GM21619 (cell line): Measurements from ENCODE around the gene UIMC1.
"Not testable (repeated sequence)": the region's sequence is repeated elsewhere in the genome, so short reads cannot be mapped to it uniquely, and the experiment has no call there.

Experiments
- ATAC-seq: cut with Tn5 transposase; IDR thresholded peaks from one replicate; pipeline ENCODE4 v1.9.1; 2021; ENCODE audit not compliant: unreplicated experiment

UIMC1 gene

DNA sequence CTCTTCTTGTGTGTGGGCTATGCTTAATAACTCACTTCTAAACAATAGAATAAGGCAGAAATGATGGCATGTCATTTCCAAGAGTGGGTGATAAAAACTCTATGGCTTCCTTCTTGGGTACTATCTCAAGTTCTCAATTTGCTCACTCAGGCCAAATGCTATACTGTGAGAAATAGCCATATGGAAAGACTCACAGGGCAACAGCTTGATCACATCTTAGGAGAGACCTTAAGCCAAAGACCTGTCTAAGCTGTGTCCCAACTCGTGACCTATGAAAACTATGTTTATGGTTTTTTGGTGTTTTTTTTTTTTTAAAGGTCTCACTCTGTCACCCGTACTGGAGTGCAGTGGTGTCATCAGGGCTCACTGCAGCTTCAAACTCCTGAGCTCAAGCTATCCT, 2.1 kb upstream of the UIMC1 start:
- no peak for ATAC-seq

DNA sequence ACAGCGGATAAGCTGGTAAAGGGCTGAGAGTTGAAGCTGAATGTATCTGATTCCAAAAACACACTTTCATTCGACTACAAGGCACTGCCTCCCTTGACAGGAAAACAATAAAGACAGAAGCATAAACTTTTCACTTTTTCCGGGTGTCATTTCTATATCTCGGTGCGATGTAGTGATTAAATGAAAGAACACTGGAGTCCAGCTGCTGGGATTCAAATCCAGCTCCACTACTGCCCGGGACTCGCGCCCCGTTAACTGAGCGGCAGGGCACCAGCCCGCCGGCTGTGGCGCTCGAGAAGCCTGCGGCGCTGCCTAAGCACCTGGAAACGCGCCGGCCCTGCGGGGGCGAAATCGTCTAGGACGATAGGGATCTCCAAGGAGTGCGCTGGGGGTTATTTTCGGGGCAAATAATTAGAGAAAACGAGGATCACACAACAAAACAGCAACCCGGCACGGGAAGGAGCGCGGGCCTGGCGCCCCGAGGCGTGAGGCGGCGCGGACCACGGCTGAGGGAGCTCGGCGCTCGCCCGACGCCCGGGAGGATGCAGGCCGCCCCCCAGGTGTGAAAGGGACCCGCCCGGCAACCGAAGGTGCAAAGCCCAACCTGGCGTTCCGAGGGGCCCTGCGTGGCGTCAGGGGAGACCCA, 837 bp downstream of the UIMC1 start:
- ATAC-seq, result peak; percentile 29

DNA sequence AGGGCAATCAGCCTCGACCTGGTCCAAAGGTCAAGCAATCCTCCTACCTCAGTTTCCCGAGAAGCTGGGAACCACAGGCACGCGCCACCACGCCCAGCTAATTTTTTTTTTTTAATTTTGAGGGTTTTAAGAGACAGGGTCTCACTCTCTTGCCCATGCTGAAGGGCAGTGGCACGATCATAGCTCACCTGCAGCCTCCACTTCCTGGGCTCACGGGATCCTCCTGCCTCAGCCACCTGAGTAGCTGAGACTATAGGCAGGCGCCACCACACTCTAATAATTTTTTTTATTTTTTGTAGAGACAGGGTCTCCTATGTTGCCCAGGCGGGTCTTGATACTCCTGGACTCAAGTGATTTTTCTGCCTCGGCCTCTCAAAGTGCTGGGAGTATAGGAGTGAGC, 1.6 kb downstream of the UIMC1 start:
- ATAC-seq, result no peak

- ATAC-seq, result no peak
Observed at GRCh38 chr5:177003649-177004048, 2.9 kb downstream of the UIMC1 start.

DNA sequence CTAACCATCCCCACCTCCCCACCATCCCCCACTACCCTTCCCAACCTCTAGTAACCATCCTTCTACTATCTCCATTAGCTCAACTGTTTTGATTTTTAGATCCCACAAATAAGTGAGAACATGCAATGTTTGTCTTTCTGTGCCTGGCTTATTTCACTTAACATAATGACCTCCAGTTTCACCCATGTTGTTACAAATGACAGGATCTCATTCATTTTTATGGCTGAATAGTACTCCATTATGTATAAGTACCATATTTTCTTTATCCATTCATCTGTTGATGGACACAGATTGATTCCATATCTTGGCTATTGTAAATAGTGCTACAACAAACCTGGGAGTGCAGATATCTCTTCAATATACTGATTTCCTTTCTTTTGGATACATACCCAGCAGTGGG, 7.1 kb downstream of the UIMC1 start:
- not testable (repeated sequence) for ATAC-seq

DNA sequence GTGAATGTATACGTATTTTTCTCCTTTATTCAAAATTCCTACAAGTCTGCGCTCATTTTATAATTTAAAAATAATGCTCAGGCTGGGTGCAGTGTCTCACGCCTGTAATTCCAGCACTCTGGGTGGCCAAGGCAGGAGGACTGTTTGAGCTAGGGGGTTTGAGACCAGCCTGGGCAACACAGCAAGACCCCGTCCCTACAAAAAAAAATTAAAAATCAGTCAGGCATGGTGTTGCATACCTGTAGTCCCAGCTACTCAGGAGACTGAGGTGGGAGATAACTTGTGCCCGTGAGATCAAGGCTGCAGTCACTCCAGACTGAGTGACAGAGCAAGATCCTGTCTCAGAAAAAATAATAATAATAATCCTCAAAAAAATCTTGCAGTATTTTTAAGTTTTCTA, 7.8 kb downstream of the UIMC1 start:
- ATAC-seq, result no peak

DNA sequence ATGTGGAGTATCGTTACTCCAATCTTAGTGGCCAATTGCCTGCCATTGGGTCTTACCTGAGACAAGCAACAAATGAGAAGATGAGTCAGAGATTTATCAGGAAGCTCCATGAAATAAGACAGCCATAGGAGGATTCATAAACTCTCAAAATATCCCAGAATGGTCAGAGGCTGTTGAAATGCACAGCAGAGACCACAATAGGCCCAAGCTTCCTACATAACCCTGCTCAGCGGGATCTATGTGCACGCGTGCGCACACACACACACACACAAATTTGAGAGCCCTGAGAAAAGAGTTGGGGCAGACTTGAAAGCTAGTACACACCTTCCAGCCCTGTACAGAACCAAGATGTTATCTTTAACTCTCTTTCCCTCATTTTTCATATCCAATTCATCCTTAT, 9.8 kb downstream of the UIMC1 start:
- no peak for ATAC-seq

DNA sequence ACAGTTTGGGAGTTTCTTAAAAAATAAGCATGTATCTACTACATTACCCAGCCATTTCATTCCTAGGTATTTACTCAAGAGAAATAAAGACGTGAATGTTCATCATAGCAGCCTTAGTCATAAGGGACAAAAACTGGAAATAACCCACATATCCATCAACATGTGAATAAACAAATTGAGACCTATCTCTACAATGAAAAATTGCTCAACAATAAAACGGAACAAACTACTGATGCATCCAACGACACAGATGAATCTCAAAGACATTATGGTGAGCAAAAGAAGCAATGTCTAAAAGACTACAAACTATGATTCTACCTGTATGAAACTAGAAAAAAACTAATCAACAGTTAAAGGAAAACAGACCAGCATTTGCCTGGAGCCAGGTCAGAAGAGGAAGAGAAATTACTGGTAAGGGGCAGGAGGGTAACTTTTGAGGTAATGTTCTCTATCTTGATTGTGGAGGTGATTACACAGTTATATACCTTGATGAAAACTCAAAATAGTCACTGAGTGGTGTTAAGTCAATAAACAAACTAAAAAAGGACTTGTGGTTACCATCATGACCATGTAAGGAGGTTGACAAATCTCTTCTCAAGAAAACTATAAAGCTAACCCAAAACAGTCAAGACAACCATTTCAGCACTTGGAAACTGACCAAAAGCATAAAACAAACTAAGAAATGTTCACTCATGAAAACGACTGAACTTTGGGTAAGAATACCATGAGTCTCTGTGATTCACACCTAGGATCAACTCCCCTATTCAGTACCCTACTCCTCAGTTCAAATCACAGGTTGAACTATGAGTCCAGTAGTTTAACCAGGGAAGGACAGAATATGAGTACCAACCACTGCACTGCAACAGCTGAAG, 10.4 kb downstream of the UIMC1 start:
- ATAC-seq, result no peak

DNA sequence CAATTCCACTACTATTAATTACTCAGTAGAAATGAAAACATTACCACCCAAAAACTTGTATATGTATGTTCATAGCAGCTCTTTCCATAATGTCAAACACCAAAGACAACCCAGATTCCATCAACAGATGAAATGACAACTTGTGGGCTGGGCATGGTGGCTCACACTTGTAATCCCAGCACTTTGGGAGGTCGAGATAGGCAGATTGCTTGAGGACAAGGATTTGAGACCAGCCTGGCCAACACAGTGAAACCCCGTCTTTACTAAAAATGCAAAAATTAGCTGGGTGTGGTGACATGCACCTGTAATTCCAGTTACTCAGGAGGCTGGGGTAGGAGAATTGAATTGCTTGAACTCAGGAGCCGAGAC, 11.5 kb downstream of the UIMC1 start:
- ATAC-seq, result no peak

DNA sequence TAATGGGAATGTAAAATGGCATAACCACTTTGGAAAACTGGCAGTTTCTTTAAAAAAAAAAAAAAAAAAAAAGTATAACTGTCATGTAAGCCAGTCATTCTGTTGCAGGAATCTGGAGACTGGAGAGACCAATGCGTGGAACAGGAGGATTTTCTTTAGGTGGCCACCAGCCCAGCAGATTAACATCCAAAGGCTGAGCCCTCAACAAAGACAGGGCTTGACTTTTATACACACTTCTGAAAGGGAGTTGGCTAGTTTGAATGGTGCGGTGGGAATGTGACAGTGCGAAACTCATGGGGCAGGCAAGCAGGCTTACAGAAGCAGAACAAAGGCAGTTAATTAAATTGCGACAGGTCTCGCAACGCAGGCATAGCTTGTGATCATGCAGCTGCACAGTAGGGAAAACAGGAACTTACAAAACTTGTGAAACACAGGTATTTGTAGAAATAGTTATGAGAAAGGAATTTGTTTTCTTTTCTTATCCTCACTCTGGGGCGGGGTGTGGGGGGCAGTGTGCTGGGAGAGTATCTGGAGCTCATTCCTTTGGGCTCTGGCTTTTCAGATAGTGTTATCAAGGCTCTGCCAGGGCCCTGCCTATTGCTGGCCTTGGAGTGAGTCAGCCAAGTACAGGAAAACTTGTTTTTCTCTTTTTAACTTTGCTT, 12.0 kb downstream of the UIMC1 start:
- ATAC-seq, result no peak

DNA sequence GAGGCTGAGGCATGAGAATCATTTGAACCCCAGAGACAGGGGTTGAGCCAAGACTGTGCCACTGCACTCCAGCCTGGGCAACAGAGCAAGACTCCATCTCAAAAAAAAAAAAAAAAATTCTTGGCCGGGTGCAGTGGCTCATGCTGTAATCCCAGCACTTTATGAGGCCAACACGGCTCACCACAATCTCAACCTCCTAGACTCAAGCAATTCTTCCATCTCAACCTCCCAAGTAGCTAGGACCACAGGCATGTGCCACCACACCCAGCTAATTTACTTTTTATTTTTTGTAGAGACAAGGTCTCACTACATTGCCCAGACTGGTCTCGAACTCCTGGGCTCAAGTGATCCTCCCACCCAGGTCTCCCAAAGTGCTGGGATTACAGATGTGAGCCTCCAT, 13.5 kb downstream of the UIMC1 start:
- ATAC-seq, result not testable (repeated sequence)

DNA sequence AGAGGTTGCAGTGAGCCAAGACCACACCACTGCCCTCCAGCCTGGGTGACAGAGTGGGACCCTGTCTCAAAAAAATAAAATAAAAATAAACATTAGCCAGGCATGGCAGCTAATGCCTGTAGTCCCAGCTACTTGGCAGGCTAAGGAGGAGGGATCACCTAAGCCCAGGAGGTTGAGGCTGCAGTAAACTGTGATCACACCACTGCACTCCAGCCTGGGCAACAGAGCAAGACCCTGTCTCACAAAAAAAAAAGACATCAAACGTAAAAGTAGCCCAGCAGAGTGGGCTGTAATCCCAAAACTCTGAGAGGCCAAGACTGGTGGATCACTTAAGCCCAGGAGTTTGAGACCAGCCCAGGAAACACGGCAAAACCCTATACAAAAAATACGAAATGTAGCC, 19.0 kb downstream of the UIMC1 start:
- ATAC-seq, result no peak

GRCh38 chr5:176986280-176986679, 20.3 kb downstream of the UIMC1 start:
- ATAC-seq, result no peak

GRCh38 chr5:176985516-176985915, 21.1 kb downstream of the UIMC1 start:
- ATAC-seq, result peak; percentile 71

DNA sequence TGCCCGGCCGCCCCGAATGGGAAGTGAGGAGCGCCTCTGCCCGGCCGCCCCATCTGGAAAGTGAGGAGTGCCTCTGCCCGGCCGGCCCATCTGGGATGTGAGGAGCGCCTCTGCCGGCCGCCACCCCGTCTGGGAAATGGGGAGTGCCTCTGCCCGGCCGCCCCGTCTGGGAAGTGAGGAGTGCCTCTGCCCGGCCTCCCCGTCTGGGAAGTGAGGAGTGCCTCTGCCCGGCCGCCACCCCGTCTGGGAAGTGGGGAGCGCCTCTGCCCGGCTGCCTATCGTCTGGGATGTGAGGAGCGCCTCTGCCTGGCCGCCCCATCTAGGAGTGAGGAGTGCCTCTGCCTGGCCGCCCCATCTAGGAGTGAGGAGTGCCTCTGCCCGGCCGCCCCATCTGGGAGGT, 22.4 kb downstream of the UIMC1 start:
- ATAC-seq, result not testable (repeated sequence)

- ATAC-seq, result not testable (repeated sequence)
Observed at GRCh38 chr5:176983593-176983992, 23.0 kb downstream of the UIMC1 start.

- ATAC-seq, result not testable (repeated sequence)
Observed at GRCh38 chr5:176983112-176983511, 23.5 kb downstream of the UIMC1 start.

DNA sequence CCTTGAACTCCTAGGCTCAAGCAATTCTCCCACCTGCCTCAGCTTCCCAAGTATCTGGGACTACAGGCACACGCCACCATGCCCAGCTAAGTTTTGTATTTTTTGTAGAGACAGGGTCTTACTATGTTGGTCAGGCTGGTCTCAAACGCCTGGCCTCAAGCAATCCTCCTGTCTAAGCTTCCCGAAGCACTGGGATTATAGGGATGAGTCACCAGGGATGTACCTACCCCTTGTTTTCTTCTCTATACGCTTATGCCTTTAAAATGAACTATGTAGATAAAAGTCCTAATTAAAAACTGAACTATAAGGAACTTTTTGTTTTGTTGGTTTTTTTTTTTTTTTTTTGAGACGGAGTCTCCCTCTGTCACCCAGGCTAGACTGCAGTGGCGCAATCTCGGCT, 25.8 kb downstream of the UIMC1 start:
- no peak for ATAC-seq

DNA sequence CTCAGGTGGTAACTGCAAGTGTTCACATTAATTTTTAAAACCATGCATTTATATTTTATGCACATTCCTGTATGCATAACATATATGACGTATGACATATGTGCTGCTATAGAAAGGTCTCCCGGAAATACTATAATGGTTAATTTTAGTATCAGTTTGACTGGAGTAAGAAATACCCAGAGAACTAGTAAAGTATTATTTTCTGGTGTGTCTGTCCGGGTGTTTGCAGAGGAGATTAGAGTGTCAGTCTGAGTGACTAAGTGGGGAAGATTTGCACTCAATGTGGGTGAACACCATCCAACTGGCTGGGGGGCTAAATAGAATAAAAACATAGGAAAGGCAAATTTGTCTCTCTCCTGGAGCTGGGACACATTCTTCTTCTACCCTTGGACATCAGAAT, 26.9 kb downstream of the UIMC1 start:
- no peak for ATAC-seq

GRCh38 chr5:176965633-176966032, 40.9 kb downstream of the UIMC1 start:
- ATAC-seq, result no peak

DNA sequence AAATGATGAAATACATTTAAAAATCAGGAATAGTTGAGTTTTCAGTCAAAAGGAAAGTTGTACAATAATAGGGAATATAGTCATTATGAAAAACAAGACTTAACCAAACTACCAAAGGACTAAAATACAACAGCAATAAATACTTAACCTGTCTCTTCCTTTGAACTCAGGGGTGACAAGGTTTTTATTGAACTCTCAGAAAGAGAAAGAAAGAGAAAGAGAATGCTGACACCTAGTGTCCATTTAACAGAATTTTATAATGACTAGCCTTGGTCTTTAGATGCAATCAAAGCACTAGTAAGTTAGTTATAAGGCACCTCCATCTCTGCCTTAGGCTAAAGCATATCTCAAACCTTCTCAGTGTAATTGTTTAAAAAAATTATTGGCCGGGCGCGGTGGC, 47.5 kb downstream of the UIMC1 start:
- ATAC-seq, result no peak

- ATAC-seq, result no peak
Observed at GRCh38 chr5:176956756-176957155, 49.8 kb downstream of the UIMC1 start.
